ENCODE data around the gene GRIP2.

DNA sequence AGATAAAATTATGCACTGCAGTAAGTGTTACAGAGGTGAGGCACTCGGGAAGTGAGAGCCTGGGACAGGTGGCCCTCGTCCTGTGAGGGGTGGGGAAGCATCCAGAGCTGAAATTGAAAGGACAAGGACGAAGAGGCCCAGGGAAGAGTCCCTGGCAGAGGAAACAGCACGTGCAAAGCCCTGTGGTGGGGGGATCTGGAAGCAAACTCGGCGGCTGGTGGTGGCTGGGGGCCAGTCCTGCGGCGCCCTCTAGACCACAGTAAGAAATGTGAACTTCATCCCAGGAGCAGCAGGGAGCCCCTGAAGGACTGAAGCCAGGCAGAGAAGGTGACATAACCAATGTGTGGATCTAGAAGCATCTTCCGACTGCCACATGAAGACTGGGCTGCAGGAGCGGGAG lies 42.8 kb downstream of the GRIP2 start:
- TF ChIP-seq, protein P1, sequence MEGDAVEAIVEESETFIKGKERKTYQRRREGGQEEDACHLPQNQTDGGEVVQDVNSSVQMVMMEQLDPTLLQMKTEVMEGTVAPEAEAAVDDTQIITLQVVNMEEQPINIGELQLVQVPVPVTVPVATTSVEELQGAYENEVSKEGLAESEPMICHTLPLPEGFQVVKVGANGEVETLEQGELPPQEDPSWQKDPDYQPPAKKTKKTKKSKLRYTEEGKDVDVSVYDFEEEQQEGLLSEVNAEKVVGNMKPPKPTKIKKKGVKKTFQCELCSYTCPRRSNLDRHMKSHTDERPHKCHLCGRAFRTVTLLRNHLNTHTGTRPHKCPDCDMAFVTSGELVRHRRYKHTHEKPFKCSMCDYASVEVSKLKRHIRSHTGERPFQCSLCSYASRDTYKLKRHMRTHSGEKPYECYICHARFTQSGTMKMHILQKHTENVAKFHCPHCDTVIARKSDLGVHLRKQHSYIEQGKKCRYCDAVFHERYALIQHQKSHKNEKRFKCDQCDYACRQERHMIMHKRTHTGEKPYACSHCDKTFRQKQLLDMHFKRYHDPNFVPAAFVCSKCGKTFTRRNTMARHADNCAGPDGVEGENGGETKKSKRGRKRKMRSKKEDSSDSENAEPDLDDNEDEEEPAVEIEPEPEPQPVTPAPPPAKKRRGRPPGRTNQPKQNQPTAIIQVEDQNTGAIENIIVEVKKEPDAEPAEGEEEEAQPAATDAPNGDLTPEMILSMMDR (conservative IDR thresholded peaks at IDR 0.05; ENCODE audit: low read depth, low read length) = no peak
- TF ChIP-seq EZH2 (IDR thresholded peaks at IDR 0.05; ENCODE audit: borderline replicate concordance, low read depth, low read length, poor library complexity, severe bottlenecking) = no peak
